ENCODE results near the gene CPLX1.

- no peak for TF ChIP-seq CTCF (conservative IDR thresholded peaks at IDR 0.05 in 1 of 2, IDR thresholded peaks at IDR 0.05 in 1 of 2; ENCODE audit: low read depth in 1 of 2, low read length in 2 of 2)
- no peak for TF ChIP-seq EZH2 (IDR thresholded peaks at IDR 0.05; ENCODE audit: low read length, missing control alignments)
These were observed 10.1 kb upstream of the CPLX1 start for GRCh38 chr4:836003-836511.
